HCT116 (cell line): ENCODE data around the gene IL1RAPL1.

Experiments used
- EGR1 ChIP-seq: IDR thresholded peaks from 2 replicates; pipeline ENCODE4 v1.6.1; 2012; ENCODE audit warnings: low read depth
- EZH2 ChIP-seq: fragments of 200-600 bp; sonication (generic); IDR thresholded peaks from 2 replicates; pipeline ENCODE4 v1.6.1; 2017; ENCODE audit warnings: antibody characterized with exemption, mixed run types
- EZH2phosphoT487 ChIP-seq: fragments of 200-600 bp; IDR thresholded peaks from 2 replicates; pipeline ENCODE4 v1.6.1; 2018; ENCODE audit warnings: antibody characterized with exemption, borderline replicate concordance
- POLR2A ChIP-seq: IDR thresholded peaks from 2 replicates; pipeline ENCODE4 v1.7.0; 2011; ENCODE audit warnings: borderline replicate concordance; ENCODE audit not compliant: insufficient read depth, insufficient read length; ENCODE audit errors: extremely low read depth
- POLR2AphosphoS5 ChIP-seq: IDR thresholded peaks from 2 replicates; pipeline ENCODE4 v1.6.1; 2011; ENCODE audit warnings: mild to moderate bottlenecking, low read depth, low read length, moderate library complexity
- SIN3A ChIP-seq: IDR thresholded peaks from 2 replicates; pipeline ENCODE4 v1.6.1; 2012; ENCODE audit warnings: low read depth
- SP1 ChIP-seq: IDR thresholded peaks from 2 replicates; pipeline ENCODE4 v1.6.1; 2012; ENCODE audit warnings: low read depth
- SRF ChIP-seq: IDR thresholded peaks from 2 replicates; pipeline ENCODE4 v1.6.1; 2012; ENCODE audit warnings: low read depth
- YY1 ChIP-seq: IDR thresholded peaks from 2 replicates; pipeline ENCODE4 v1.6.1; 2011; ENCODE audit warnings: low read length, low read depth, moderate library complexity, mild to moderate bottlenecking; ENCODE audit not compliant: insufficient replicate concordance; ENCODE audit errors: extremely low read depth
- ZNF274 ChIP-seq: fragments of 200-500 bp; sonication (Bioruptor generic); IDR thresholded peaks from 2 replicates; pipeline ENCODE4 v1.6.1; 2014; ENCODE audit warnings: mild to moderate bottlenecking, low read depth, low read length, inconsistent platforms
- TF ChIP-seq, protein P1 (sequence below), 3 experiments: fragments of 200-600 bp in 1 of 3; sonication (generic) in 1 of 3; IDR thresholded peaks in 2 of 3; conservative IDR thresholded peaks in 1 of 3; 2 replicates each; pipeline ENCODE4 v1.5.1; 2012 to 2017; ENCODE audit warnings: low read depth in 2 of 3, low read length in 2 of 3, antibody characterized with exemption in 1 of 3, borderline replicate concordance in 1 of 3, control low read depth in 1 of 3, mild to moderate bottlenecking in 1 of 3, mixed read lengths in 1 of 3, mixed run types in 1 of 3, moderate library complexity in 1 of 3; ENCODE audit not compliant: insufficient read depth in 1 of 3
- TF ChIP-seq, protein P2 (sequence below): IDR thresholded peaks from 2 replicates; pipeline ENCODE4 v1.6.1; 2012; ENCODE audit warnings: low read depth
- TF ChIP-seq, protein P3 (sequence below): IDR thresholded peaks from 2 replicates; pipeline ENCODE4 v1.6.1; 2012
- TF ChIP-seq, protein P4 (sequence below): IDR thresholded peaks from 2 replicates; pipeline ENCODE4 v1.6.1; 2012

DNA sequence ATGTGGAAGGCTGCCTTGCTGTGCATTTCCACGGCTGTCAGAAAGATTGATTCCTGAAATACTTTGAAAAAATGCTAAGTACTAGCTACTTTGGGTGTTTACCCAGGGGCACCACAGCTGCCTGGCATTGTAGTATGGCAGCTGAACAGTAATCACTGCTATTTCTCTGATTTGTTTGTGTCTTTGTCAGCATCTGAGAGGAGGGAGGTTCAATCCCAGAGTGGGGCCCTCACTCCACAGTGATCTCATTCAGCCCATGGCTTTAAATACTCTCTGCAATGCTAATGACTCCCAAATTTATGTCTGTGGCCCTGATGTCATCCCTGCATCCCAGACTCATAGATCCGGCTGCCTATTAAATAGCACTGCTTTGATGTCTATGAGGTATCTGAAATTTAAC, 1052.9 kb downstream of the IL1RAPL1 start:
- TF ChIP-seq, protein P1, sequence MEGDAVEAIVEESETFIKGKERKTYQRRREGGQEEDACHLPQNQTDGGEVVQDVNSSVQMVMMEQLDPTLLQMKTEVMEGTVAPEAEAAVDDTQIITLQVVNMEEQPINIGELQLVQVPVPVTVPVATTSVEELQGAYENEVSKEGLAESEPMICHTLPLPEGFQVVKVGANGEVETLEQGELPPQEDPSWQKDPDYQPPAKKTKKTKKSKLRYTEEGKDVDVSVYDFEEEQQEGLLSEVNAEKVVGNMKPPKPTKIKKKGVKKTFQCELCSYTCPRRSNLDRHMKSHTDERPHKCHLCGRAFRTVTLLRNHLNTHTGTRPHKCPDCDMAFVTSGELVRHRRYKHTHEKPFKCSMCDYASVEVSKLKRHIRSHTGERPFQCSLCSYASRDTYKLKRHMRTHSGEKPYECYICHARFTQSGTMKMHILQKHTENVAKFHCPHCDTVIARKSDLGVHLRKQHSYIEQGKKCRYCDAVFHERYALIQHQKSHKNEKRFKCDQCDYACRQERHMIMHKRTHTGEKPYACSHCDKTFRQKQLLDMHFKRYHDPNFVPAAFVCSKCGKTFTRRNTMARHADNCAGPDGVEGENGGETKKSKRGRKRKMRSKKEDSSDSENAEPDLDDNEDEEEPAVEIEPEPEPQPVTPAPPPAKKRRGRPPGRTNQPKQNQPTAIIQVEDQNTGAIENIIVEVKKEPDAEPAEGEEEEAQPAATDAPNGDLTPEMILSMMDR (IDR thresholded peaks at IDR 0.05 in 2 of 3, conservative IDR thresholded peaks at IDR 0.05 in 1 of 3; ENCODE audit: borderline replicate concordance in 1 of 3, insufficient read depth in 1 of 3, low read depth in 2 of 3, low read length in 2 of 3): no peak
- no peak for TF ChIP-seq POLR2AphosphoS5
- TF ChIP-seq, protein P2, sequence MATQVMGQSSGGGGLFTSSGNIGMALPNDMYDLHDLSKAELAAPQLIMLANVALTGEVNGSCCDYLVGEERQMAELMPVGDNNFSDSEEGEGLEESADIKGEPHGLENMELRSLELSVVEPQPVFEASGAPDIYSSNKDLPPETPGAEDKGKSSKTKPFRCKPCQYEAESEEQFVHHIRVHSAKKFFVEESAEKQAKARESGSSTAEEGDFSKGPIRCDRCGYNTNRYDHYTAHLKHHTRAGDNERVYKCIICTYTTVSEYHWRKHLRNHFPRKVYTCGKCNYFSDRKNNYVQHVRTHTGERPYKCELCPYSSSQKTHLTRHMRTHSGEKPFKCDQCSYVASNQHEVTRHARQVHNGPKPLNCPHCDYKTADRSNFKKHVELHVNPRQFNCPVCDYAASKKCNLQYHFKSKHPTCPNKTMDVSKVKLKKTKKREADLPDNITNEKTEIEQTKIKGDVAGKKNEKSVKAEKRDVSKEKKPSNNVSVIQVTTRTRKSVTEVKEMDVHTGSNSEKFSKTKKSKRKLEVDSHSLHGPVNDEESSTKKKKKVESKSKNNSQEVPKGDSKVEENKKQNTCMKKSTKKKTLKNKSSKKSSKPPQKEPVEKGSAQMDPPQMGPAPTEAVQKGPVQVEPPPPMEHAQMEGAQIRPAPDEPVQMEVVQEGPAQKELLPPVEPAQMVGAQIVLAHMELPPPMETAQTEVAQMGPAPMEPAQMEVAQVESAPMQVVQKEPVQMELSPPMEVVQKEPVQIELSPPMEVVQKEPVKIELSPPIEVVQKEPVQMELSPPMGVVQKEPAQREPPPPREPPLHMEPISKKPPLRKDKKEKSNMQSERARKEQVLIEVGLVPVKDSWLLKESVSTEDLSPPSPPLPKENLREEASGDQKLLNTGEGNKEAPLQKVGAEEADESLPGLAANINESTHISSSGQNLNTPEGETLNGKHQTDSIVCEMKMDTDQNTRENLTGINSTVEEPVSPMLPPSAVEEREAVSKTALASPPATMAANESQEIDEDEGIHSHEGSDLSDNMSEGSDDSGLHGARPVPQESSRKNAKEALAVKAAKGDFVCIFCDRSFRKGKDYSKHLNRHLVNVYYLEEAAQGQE: no peak
- no peak for TF ChIP-seq SP1
- TF ChIP-seq YY1: no peak
- no peak for TF ChIP-seq EZH2
- TF ChIP-seq EZH2phosphoT487: no peak
- TF ChIP-seq, protein P3, sequence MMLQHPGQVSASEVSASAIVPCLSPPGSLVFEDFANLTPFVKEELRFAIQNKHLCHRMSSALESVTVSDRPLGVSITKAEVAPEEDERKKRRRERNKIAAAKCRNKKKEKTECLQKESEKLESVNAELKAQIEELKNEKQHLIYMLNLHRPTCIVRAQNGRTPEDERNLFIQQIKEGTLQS: no peak
- TF ChIP-seq SIN3A: no peak
- no peak for TF ChIP-seq ZNF274
- TF ChIP-seq POLR2A: no peak
- TF ChIP-seq, protein P4, sequence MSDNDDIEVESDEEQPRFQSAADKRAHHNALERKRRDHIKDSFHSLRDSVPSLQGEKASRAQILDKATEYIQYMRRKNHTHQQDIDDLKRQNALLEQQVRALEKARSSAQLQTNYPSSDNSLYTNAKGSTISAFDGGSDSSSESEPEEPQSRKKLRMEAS: no peak
- TF ChIP-seq SRF: no peak
- TF ChIP-seq EGR1: no peak
